ENCODE data around the gene PTK6.
A peak's percentile ranks its signal among the peaks of the same experiment; 100 is the strongest.

Gene PTK6

GRCh38 chr20:63531686-63532448, 5.3 kb downstream of the PTK6 start:
- H2AFZ ChIP-seq (ENCODE audit: low read depth, low read length), result no peak overlapping the region

GRCh38 chr20:63530788-63531160, 6.4 kb downstream of the PTK6 start:
- H3K9me3 ChIP-seq (ENCODE audit: low read length), result no peaks in the 10 kb centered on the region
- no peak overlapping the region for H2AFZ ChIP-seq (ENCODE audit: low read depth, low read length)
- H3K4me3 ChIP-seq (ENCODE audit: low read length), result no peak overlapping the region
- H3K4me1 ChIP-seq (ENCODE audit: insufficient read depth, low read length), result peaks cover 5% of the 10 kb centered on the region
- no peaks in the 10 kb centered on the region for H3K27me3 ChIP-seq (ENCODE audit: insufficient read depth, low read length)
- H3K36me3 ChIP-seq (ENCODE audit: insufficient read depth, low read length), result no peaks in the 10 kb centered on the region

More at GRCh38 chr20:63531686-63532448, 5.3 kb downstream of the PTK6 start:
- Histone ChIP-seq H3K4me3 (ENCODE audit: low read length) (no peak overlapping the region), H3K9me3 (ENCODE audit: low read length) (no peaks in the 10 kb centered on the region), H3K27me3 (ENCODE audit: insufficient read depth, low read length) (no peaks in the 10 kb centered on the region), H3K36me3 (ENCODE audit: insufficient read depth, low read length) (no peaks in the 10 kb centered on the region), H3K4me1 (ENCODE audit: insufficient read depth, low read length) (peaks cover 5% of the 10 kb centered on the region)

GRCh38 chr20:63529861-63530787, 7.1 kb downstream of the PTK6 start:
- H3K4me3 ChIP-seq (ENCODE audit: low read length), result no peak overlapping the region
- no peaks in the 10 kb centered on the region for H3K9me3 ChIP-seq (ENCODE audit: low read length)
- no peaks in the 10 kb centered on the region for H3K27me3 ChIP-seq (ENCODE audit: insufficient read depth, low read length)
- H3K36me3 ChIP-seq (ENCODE audit: insufficient read depth, low read length), result no peaks in the 10 kb centered on the region
- H3K4me1 ChIP-seq (ENCODE audit: insufficient read depth, low read length), result peaks cover 4% of the 10 kb centered on the region
- no peak overlapping the region for H2AFZ ChIP-seq (ENCODE audit: low read depth, low read length)

GRCh38 chr20:63529180-63529860, 7.9 kb downstream of the PTK6 start:
- Histone ChIP-seq H3K9me3 (ENCODE audit: low read length) (no peaks in the 10 kb centered on the region), H3K4me3 (ENCODE audit: low read length) (no peak overlapping the region)

GRCh38 chr20:63527184-63527583, 10.0 kb downstream of the PTK6 start:
- H3K36me3 ChIP-seq (ENCODE audit: insufficient read depth, low read length), result peaks cover 14% of the 10 kb centered on the region
- H3K4me1 ChIP-seq (ENCODE audit: insufficient read depth, low read length), result peaks cover 5% of the 10 kb centered on the region
- no peak overlapping the region for H2AFZ ChIP-seq (ENCODE audit: low read depth, low read length)
- H3K9me3 ChIP-seq (ENCODE audit: low read length), result peaks cover 6% of the 10 kb centered on the region
- no peaks in the 10 kb centered on the region for H3K27me3 ChIP-seq (ENCODE audit: insufficient read depth, low read length)
- no peak overlapping the region for H3K4me3 ChIP-seq (ENCODE audit: low read length)

More at GRCh38 chr20:63529180-63529860, 7.9 kb downstream of the PTK6 start:
- Histone ChIP-seq H3K36me3 (ENCODE audit: insufficient read depth, low read length) (no peaks in the 10 kb centered on the region), H3K27me3 (ENCODE audit: insufficient read depth, low read length) (no peaks in the 10 kb centered on the region), H2AFZ (ENCODE audit: low read depth, low read length) (no peak overlapping the region), H3K4me1 (ENCODE audit: insufficient read depth, low read length) (no peaks in the 10 kb centered on the region)

- Histone ChIP-seq H3K4me3 (ENCODE audit: low read length) (no peak overlapping the region), H3K27me3 (ENCODE audit: insufficient read depth, low read length) (no peaks in the 10 kb centered on the region), H3K4me1 (ENCODE audit: insufficient read depth, low read length) (peaks cover 13% of the 10 kb centered on the region), H3K9me3 (ENCODE audit: low read length) (peaks cover 6% of the 10 kb centered on the region), H3K36me3 (ENCODE audit: insufficient read depth, low read length) (peaks cover 24% of the 10 kb centered on the region), H2AFZ (ENCODE audit: low read depth, low read length) (no peak overlapping the region)
Observed at GRCh38 chr20:63525971-63526370, 11.2 kb downstream of the PTK6 start.

- Histone ChIP-seq H3K27me3 (ENCODE audit: insufficient read depth, low read length) (no peaks in the 10 kb centered on the region), H3K36me3 (ENCODE audit: insufficient read depth, low read length) (peaks cover 24% of the 10 kb centered on the region), H3K4me3 (ENCODE audit: low read length) (no peak overlapping the region), H3K4me1 (ENCODE audit: insufficient read depth, low read length) (peaks cover 13% of the 10 kb centered on the region), H2AFZ (ENCODE audit: low read depth, low read length) (no peak overlapping the region), H3K9me3 (ENCODE audit: low read length) (peaks cover 6% of the 10 kb centered on the region)
Observed at GRCh38 chr20:63525185-63525584, 12.0 kb downstream of the PTK6 start.

GRCh38 chr20:63522981-63523611, 14.1 kb downstream of the PTK6 start:
- no peak overlapping the region for H2AFZ ChIP-seq (ENCODE audit: low read depth, low read length)
- H3K9me3 ChIP-seq (ENCODE audit: low read length), result peaks cover 6% of the 10 kb centered on the region
- peaks cover 26% of the 10 kb centered on the region for H3K36me3 ChIP-seq (ENCODE audit: insufficient read depth, low read length)
- no peak overlapping the region for H3K4me3 ChIP-seq (ENCODE audit: low read length)
- H3K4me1 ChIP-seq (ENCODE audit: insufficient read depth, low read length), result peaks cover 17% of the 10 kb centered on the region
- H3K27me3 ChIP-seq (ENCODE audit: insufficient read depth, low read length), result no peaks in the 10 kb centered on the region

GRCh38 chr20:63522091-63522868, 14.9 kb downstream of the PTK6 start:
- H3K36me3 ChIP-seq (ENCODE audit: insufficient read depth, low read length), result peaks cover 26% of the 10 kb centered on the region
- peaks cover 17% of the 10 kb centered on the region for H3K4me1 ChIP-seq (ENCODE audit: insufficient read depth, low read length)
- no peak overlapping the region for H2AFZ ChIP-seq (ENCODE audit: low read depth, low read length)
- peaks cover 6% of the 10 kb centered on the region for H3K9me3 ChIP-seq (ENCODE audit: low read length)
- no peaks in the 10 kb centered on the region for H3K27me3 ChIP-seq (ENCODE audit: insufficient read depth, low read length)
- peak overlapping the region; percentile 98 for H3K4me3 ChIP-seq (ENCODE audit: low read length)

- peaks cover 6% of the 10 kb centered on the region for H3K9me3 ChIP-seq (ENCODE audit: low read length)
- H3K4me1 ChIP-seq (ENCODE audit: insufficient read depth, low read length), result peaks cover 17% of the 10 kb centered on the region
- no peaks in the 10 kb centered on the region for H3K27me3 ChIP-seq (ENCODE audit: insufficient read depth, low read length)
- H2AFZ ChIP-seq (ENCODE audit: low read depth, low read length), result no peak overlapping the region
- peak overlapping the region; percentile 98 for H3K4me3 ChIP-seq (ENCODE audit: low read length)
- peaks cover 26% of the 10 kb centered on the region for H3K36me3 ChIP-seq (ENCODE audit: insufficient read depth, low read length)
Observed at GRCh38 chr20:63521602-63522001, 15.6 kb downstream of the PTK6 start.

- peaks cover 26% of the 10 kb centered on the region for H3K36me3 ChIP-seq (ENCODE audit: insufficient read depth, low read length)
- peaks cover 17% of the 10 kb centered on the region for H3K4me1 ChIP-seq (ENCODE audit: insufficient read depth, low read length)
- H2AFZ ChIP-seq (ENCODE audit: low read depth, low read length), result no peak overlapping the region
- no peaks in the 10 kb centered on the region for H3K27me3 ChIP-seq (ENCODE audit: insufficient read depth, low read length)
- peaks cover 6% of the 10 kb centered on the region for H3K9me3 ChIP-seq (ENCODE audit: low read length)
- H3K4me3 ChIP-seq (ENCODE audit: low read length), result peak overlapping the region; percentile 98
Observed at GRCh38 chr20:63520934-63521601, 16.1 kb downstream of the PTK6 start.

All from neuron (in vitro differentiated cells).